Tibial nerve (tissue), 3 donors: ENCODE measurements around the gene USP35.

Source experiments
- CTCF ChIP-seq, 5 experiments: fragments of 200-600 bp in 3 of 5; fragments of 450-650 bp in 2 of 5; sonication (generic) in 3 of 5; IDR thresholded peaks; one replicate each; pipeline ENCODE4 v1.5.1; 2016 to 2019; ENCODE audit warnings: antibody characterized with exemption in 5 of 5, mild to moderate bottlenecking in 3 of 5, moderate library complexity in 2 of 5
- POLR2A ChIP-seq, 2 donors: fragments of 450-650 bp; IDR thresholded peaks; one replicate each; pipeline ENCODE4 v1.6.1; 2017; ENCODE audit warnings: antibody characterized with exemption in 2 of 2, mild to moderate bottlenecking in 2 of 2, moderate library complexity in 2 of 2

DNA sequence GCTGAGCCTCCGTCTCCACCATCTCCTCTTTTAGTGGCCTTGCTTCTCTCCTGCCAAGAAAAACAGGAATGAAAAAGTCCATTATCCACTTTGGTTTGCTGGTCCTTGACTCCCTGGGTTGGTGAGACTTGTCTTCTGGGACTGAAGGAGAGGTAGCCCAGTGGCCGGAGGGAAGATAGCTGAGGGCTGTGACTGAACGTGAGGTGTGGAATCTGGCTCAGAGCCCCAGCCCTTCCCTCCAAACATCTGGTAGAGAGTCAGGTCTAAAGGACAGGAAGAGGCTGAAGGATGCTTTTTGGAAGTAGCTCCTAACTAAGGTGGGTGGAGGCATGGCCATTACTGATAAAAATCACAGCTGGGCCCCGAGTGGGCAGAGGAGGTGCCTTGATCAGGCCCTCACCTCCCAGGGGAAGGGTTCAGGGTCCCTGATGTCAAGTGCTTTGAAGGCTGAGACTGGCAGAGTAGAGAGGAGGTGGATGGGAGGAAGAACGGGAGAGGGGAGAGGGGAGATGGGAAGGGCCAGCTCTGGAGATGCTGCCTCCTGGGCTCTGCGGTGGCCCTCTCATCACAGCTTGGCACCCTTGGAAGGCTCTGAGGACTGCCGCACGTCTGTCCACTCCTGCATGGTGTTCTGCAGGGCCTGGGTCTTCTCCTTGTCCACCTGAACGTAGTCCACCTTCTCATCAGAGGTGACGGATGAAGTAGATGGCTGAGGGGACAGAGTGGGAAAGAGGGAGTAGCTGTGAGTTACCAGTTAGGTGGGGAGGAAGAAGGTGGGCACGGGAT is 30.2 kb downstream of the USP35 start:
- TF ChIP-seq POLR2A (IDR thresholded peaks at IDR 0.05) (no peak), CTCF (IDR thresholded peaks at IDR 0.05) (no peak)
